H1 (cell line): ENCODE results near the gene LACTB. TPM values are rescaled to one million over a fixed set of nuclear protein-coding genes. Genes with fewer than 3 reads are reported as not detected.

Source experiments
- CTCF ChIA-PET: fragments of 300-600 bp; sonication (Branson Sonifier 250); formaldehyde crosslinking; loops from one replicate; lab custom pipeline; 2021; ENCODE audit not compliant: partially characterized antibody; lab: Charles Lee
- POLR2A ChIA-PET: fragments of 300-600 bp; sonication (Branson Sonifier 250); formaldehyde crosslinking; loops from one replicate; lab custom pipeline; 2021; ENCODE audit warnings: inconsistent platforms; ENCODE audit not compliant: partially characterized antibody; lab: Charles Lee
- DNase-seq, 2 experiments: peaks; one replicate each; pipeline versions ENCODE4 v3.0.0 to v3.0.0-alpha.2; 2010 to 2022; ENCODE audit warnings: low spot score in 2 of 2, low read depth in 1 of 2, mixed read lengths in 1 of 2
- FAIRE-seq: peaks from 2 replicates; lab custom pipeline; 2011; peaks lifted over from hg19 to GRCh38; lab: Jason Lieb, UNC
- H2AFZ ChIP-seq: 2 replicates; pipeline ENCODE4 v1.8.1; 2012; ENCODE audit warnings: low read length, inconsistent platforms
- H2AK5ac ChIP-seq: 2 replicates; pipeline ENCODE4 v1.6.1; 2013; ENCODE audit warnings: low read depth, low read length
- H2BK120ac ChIP-seq: replicated peaks from 2 replicates; pipeline ENCODE3; 2013; ENCODE audit warnings: low read depth, low read length, inconsistent platforms
- H2BK12ac ChIP-seq: 2 replicates; pipeline ENCODE4 v1.6.1; 2013; ENCODE audit warnings: low read depth, low read length
- H2BK15ac ChIP-seq: 2 replicates; pipeline ENCODE4 v1.6.1; 2013; ENCODE audit warnings: low read length
- H2BK20ac ChIP-seq: 2 replicates; pipeline ENCODE4 v1.6.1; 2013; ENCODE audit warnings: low read length
- H2BK5ac ChIP-seq: 2 replicates; pipeline ENCODE4 v1.6.1; 2013; ENCODE audit warnings: low read depth, low read length
- H3K14ac ChIP-seq: 2 replicates; pipeline ENCODE4 v1.6.1; 2013; ENCODE audit warnings: inconsistent platforms; ENCODE audit not compliant: insufficient read length
- H3K18ac ChIP-seq: 2 replicates; pipeline ENCODE4 v1.6.1; 2013; ENCODE audit warnings: low read length; ENCODE audit errors: extremely low read depth
- H3K23ac ChIP-seq: 2 replicates; pipeline ENCODE4 v1.6.1; 2013; ENCODE audit warnings: inconsistent platforms; ENCODE audit not compliant: insufficient read length
- H3K23me2 ChIP-seq: 2 replicates; pipeline ENCODE4 v1.6.1; 2013; ENCODE audit warnings: low read depth, low read length
- H3K27ac ChIP-seq: 2 replicates; pipeline ENCODE4 v1.6.1; 2011; ENCODE audit warnings: low read depth, low read length, inconsistent platforms
- H3K27me3 ChIP-seq, 4 experiments: replicated peaks in 1 of 4; 1 replicate in 1 of 4; 2 replicates in 3 of 4; pipeline versions ENCODE4 v1.6.1 to v1.8.1; 2011 to 2013; ENCODE audit warnings: low read length in 3 of 4, mild to moderate bottlenecking in 3 of 4, inconsistent platforms in 2 of 4, mixed read lengths in 2 of 4, moderate library complexity in 1 of 4; ENCODE audit not compliant: control insufficient read depth in 3 of 4, insufficient read depth in 3 of 4; ENCODE audit errors: extremely low read depth in 1 of 4
- H3K36me3 ChIP-seq, 4 experiments: 2 replicates each; pipeline versions ENCODE4 v1.6.1 to v1.8.1; 2011 to 2013; ENCODE audit warnings: mild to moderate bottlenecking in 4 of 4, low read length in 3 of 4, moderate library complexity in 2 of 4, control low read depth in 1 of 4, inconsistent platforms in 1 of 4; ENCODE audit not compliant: insufficient read depth in 4 of 4, control insufficient read depth in 2 of 4
- H3K4ac ChIP-seq: replicated peaks from 2 replicates; pipeline ENCODE3; 2013; ENCODE audit warnings: low read length, low read depth, mixed read lengths, inconsistent platforms; ENCODE audit not compliant: insufficient read length
- H3K4me1 ChIP-seq, 4 experiments: replicated peaks in 1 of 4; 1 replicate in 1 of 4; 2 replicates in 3 of 4; pipeline versions ENCODE4 v1.6.1 to v1.8.1; 2011 to 2013; ENCODE audit warnings: low read length in 3 of 4, inconsistent platforms in 2 of 4, mixed read lengths in 1 of 4; ENCODE audit not compliant: insufficient read depth in 4 of 4, control insufficient read depth in 3 of 4
- H3K4me2 ChIP-seq, 2 experiments: 2 replicates each; pipeline versions ENCODE4 v1.6.1 to v1.8.1; 2011 to 2013; ENCODE audit warnings: low read depth in 2 of 2, low read length in 2 of 2, control low read depth in 1 of 2, inconsistent platforms in 1 of 2, mild to moderate bottlenecking in 1 of 2; ENCODE audit not compliant: insufficient read depth in 1 of 2
- H3K4me3 ChIP-seq, 4 experiments: fragments of 200-600, 300-600 bp in 1 of 4; sonication (generic), shearing (Covaris generic), sonication (Bioruptor Twin) in 1 of 4; 2 replicates each; pipeline versions ENCODE4 v1.5.1 to v1.8.1; 2011 to 2016; ENCODE audit warnings: low read length in 4 of 4, low read depth in 3 of 4, control low read depth in 2 of 4, inconsistent platforms in 2 of 4, mild to moderate bottlenecking in 2 of 4, mixed read lengths in 1 of 4, moderate library complexity in 1 of 4; ENCODE audit not compliant: insufficient read depth in 2 of 4; ENCODE audit errors: extremely low read depth in 1 of 4
- H3K56ac ChIP-seq: replicated peaks from 2 replicates; pipeline ENCODE3; 2013; ENCODE audit warnings: low read depth, mild to moderate bottlenecking, mixed read lengths, low read length, inconsistent platforms; ENCODE audit not compliant: insufficient read length
- H3K79me1 ChIP-seq: 2 replicates; pipeline ENCODE4 v1.6.1; 2013; ENCODE audit warnings: low read depth, low read length, control low read depth
- H3K79me2 ChIP-seq, 2 experiments: 2 replicates each; pipeline versions ENCODE4 v1.6.1 to v1.8.1; 2012 to 2013; ENCODE audit warnings: low read length in 2 of 2, mild to moderate bottlenecking in 2 of 2, inconsistent platforms in 1 of 2; ENCODE audit not compliant: insufficient read depth in 2 of 2, control insufficient read depth in 1 of 2
- H3K9ac ChIP-seq, 4 experiments: replicated peaks in 1 of 4; 1 replicate in 1 of 4; 2 replicates in 3 of 4; pipeline versions ENCODE4 v1.6.1 to v1.8.1; 2011 to 2013; ENCODE audit warnings: low read depth in 3 of 4, low read length in 3 of 4, control low read depth in 2 of 4, mild to moderate bottlenecking in 2 of 4, moderate library complexity in 2 of 4, inconsistent platforms in 1 of 4; ENCODE audit errors: extremely low read depth in 1 of 4
- H3K9me3 ChIP-seq, 2 experiments: 2 replicates each; pipeline versions ENCODE4 v1.6.1 to v1.8.1; 2012 to 2013; ENCODE audit warnings: mild to moderate bottlenecking in 2 of 2, moderate library complexity in 2 of 2, control low read depth in 1 of 2, inconsistent platforms in 1 of 2, low read depth in 1 of 2, low read length in 1 of 2, mixed read lengths in 1 of 2; ENCODE audit not compliant: insufficient read depth in 2 of 2
- H4K20me1 ChIP-seq, 2 experiments: replicated peaks in 1 of 2; 2 replicates each; pipeline versions ENCODE3 to v1.8.1; 2011 to 2013; ENCODE audit warnings: inconsistent platforms in 2 of 2, low read length in 2 of 2, mild to moderate bottlenecking in 1 of 2; ENCODE audit not compliant: insufficient read depth in 2 of 2, control insufficient read depth in 1 of 2
- H4K5ac ChIP-seq: 2 replicates; pipeline ENCODE4 v1.6.1; 2013; ENCODE audit warnings: low read length, low read depth, mixed read lengths, inconsistent platforms; ENCODE audit not compliant: insufficient read length
- H4K8ac ChIP-seq: 2 replicates; pipeline ENCODE4 v1.8.0; 2013; ENCODE audit warnings: mild to moderate bottlenecking, moderate library complexity, low read length, inconsistent platforms; ENCODE audit not compliant: insufficient read depth; ENCODE audit errors: extremely low read depth
- H4K91ac ChIP-seq: replicated peaks from 2 replicates; pipeline ENCODE3; 2013; ENCODE audit warnings: low read length, mixed read lengths, inconsistent platforms; ENCODE audit not compliant: insufficient read length
- ASH2L ChIP-seq: fragments of 200-600, 300-600 bp; sonication (generic); IDR thresholded peaks from one replicate; pipeline ENCODE4 v1.7.1; 2017; ENCODE audit warnings: low read length
- CBX5 ChIP-seq: fragments of 300-800, 300-1000 bp; sonication (generic); IDR thresholded peaks from 2 replicates; pipeline ENCODE4 v1.7.1; 2016; ENCODE audit warnings: antibody characterized with exemption, low read length, low read depth
- GTF2F1 ChIP-seq: IDR thresholded peaks from 2 replicates; pipeline ENCODE4 v1.6.1; 2012; ENCODE audit warnings: low read depth, low read length, improper control_type of control experiment, borderline replicate concordance
- JUND ChIP-seq: IDR thresholded peaks from 2 replicates; pipeline ENCODE4 v1.6.1; 2011; ENCODE audit warnings: mild to moderate bottlenecking, improper control_type of control experiment, low read length
- KDM5A ChIP-seq: fragments of 200-600 bp; IDR thresholded peaks from 2 replicates; pipeline ENCODE4 v1.7.1; 2012; ENCODE audit warnings: mild to moderate bottlenecking, low read length, inconsistent platforms, mixed read lengths
- PHF8 ChIP-seq: fragments of 200-600 bp; sonication (generic); conservative IDR thresholded peaks from 2 replicates; pipeline ENCODE4 v1.7.1; 2012; ENCODE audit warnings: low read depth, mild to moderate bottlenecking, inconsistent platforms, low read length, moderate library complexity
- SP1 ChIP-seq: IDR thresholded peaks from 2 replicates; pipeline ENCODE4 v1.6.1; 2011; ENCODE audit warnings: low read depth, low read length
- WGBS, 2 experiments: shearing (Covaris generic) in 1 of 2; methylation state at CpG; one replicate each; pipeline versions ENCODE4 v1.1.6 to v1.1.7; 2013 to 2015; ENCODE audit warnings: low lambda C conversion rate in 2 of 2, mixed read lengths in 2 of 2, inconsistent platforms in 1 of 2, low coverage in 1 of 2, missing lambda C conversion rate in 1 of 2; ENCODE audit not compliant: insufficient replicate concordance in 2 of 2, insufficient coverage in 1 of 2, insufficient read length in 1 of 2; ENCODE audit errors: extremely low coverage in 1 of 2, missing lambda C conversion rate in 1 of 2; 5-methylcytosine and 5-hydroxymethylcytosine counted together
- polyA plus RNA-seq, 7 experiments: library from polyadenylated mRNA; depleted of rRNA in 3 of 7; stranded (reverse) in 5 of 7; unstranded in 2 of 7; fragments of >200 nt in 5 of 7; fragments of 200-250 nt in 2 of 7; gene quantifications; 1 replicate in 5 of 7; 2 replicates in 1 of 7; 4 replicates in 1 of 7; pipeline versions ENCODE4 v1.2.1 to v1.2.3, GENCODE V29; 2011 to 2013; ENCODE audit warnings: missing spikeins in 2 of 7, mixed read lengths in 2 of 7
- total RNA-seq: library from RNA; stranded (reverse); fragmentation: NEBNext Ultra II Directional; extraction: Animal tissue kit (Norgen Biotek cat#: 25700); gene quantifications from 2 replicates; pipeline ENCODE4 v1.2.1, GENCODE V29; 2021
- TF ChIP-seq, protein P1 (sequence below): IDR thresholded peaks from 2 replicates; pipeline ENCODE4 v1.6.1; 2011; ENCODE audit warnings: low read depth, mild to moderate bottlenecking, low read length; ENCODE audit not compliant: insufficient read depth

Gene LACTB
- total and polyA plus RNA-seq, 2 of the 8 experiments (the other 6 are each of a cell fraction or from before 2014, with no cell fraction given): 5.8 to 14.9 TPM

DNA sequence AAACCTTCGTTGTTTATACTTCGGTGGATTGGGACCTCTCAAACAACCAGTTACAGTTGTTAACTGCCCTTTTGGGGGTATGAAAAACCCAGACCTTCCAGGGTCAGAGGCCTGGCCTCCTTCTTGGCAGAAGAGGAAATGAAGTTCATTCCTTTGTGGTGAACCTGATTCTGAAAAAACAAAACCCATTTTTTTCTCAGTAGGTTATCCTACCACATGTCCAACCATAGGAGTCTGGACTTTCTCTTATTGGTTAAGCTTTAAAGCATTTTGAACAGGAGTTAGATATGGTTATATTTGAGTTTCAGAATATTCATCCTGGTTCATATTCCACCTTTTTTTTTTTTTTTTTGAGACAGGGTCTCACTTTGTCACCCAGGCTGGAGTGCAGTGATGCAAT, 7.2 kb upstream of the LACTB start:
- Histone ChIP-seq H2BK120ac (no peak overlapping the region), H3K27ac (no peak overlapping the region), H3K23ac (no peak overlapping the region), H3K79me2 (no peaks in the 10 kb centered on the region), H3K23me2 (no peaks in the 10 kb centered on the region), H4K20me1 (no peaks in the 10 kb centered on the region), H2AFZ (peak overlapping the region; percentile 14; the same call in 1 of the 2 replicates), H2BK5ac (no peak overlapping the region), H4K8ac (no peak overlapping the region), H3K4me3 (no peak overlapping the region), H3K27me3 (no peaks in the 10 kb centered on the region), H2BK15ac (no peak overlapping the region), H3K4ac (no peak overlapping the region), H3K36me3 (no peaks in the 10 kb centered on the region), H3K18ac (no peak overlapping the region), H3K9ac (no peak overlapping the region), H3K79me1 (no peaks in the 10 kb centered on the region), H3K14ac (no peak overlapping the region), H3K4me2 (no peak overlapping the region), H3K56ac (no peak overlapping the region), H3K4me1 (0 out of 7 replicates have a peak, but pooled peaks cover 0 to 3% (median 0%) of the 10 kb centered on the region in 4 experiments), H4K91ac (no peak overlapping the region), H4K5ac (no peak overlapping the region), H2AK5ac (no peak overlapping the region), H3K9me3 (peaks cover 0 to 3% of the 10 kb centered on the region in 2 experiments; a peak in 1 of 4 replicates), H2BK20ac (no peak overlapping the region), H2BK12ac (no peak overlapping the region)
- no peak for FAIRE-seq
- TF ChIP-seq, protein P1, sequence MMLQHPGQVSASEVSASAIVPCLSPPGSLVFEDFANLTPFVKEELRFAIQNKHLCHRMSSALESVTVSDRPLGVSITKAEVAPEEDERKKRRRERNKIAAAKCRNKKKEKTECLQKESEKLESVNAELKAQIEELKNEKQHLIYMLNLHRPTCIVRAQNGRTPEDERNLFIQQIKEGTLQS: no peak
- no peak for TF ChIP-seq ASH2L
- TF ChIP-seq KDM5A: no peak
- TF ChIP-seq PHF8: no peak
- TF ChIP-seq SP1: no peak
- TF ChIP-seq GTF2F1: no peak
- TF ChIP-seq CBX5: no peak
- TF ChIP-seq JUND: no peak
- no peak for DNase-seq
- CTCF ChIA-PET: interaction anchor here (0.8 to 1.8 kb wide), 5 partner anchors 20 to 180 kb away, joined by 3 to 5 read pairs (median 3); no protein-coding TSS in a partner anchor
- WGBS, 2 experiments: 91% methylated on average over 2 of the region's 2 CpGs; no CpG with 5 or more reads in 1 of the 2 experiments
- POLR2A ChIA-PET: interaction anchor here (0.6 to 1.2 kb wide), 4 partner anchors 49 to 795 kb away, joined by 3 to 7 read pairs (median 4); partner anchors contain the start of gene APH1B
